Kidney (tissue), 14 donors: ENCODE data around the gene WNK2. TPM values are rescaled to one million over a fixed set of nuclear protein-coding genes. Genes with fewer than 3 reads are reported as not detected.

Source experiments
- DNase-seq, 5 donors: peaks; one replicate each; pipeline ENCODE4 v3.0.0-alpha.2; 2013 to 2020
- FAIRE-seq: peaks from 2 replicates; lab custom pipeline; 2012; peaks lifted over from hg19 to GRCh38; lab: Jason Lieb, UNC
- H3K27ac ChIP-seq, 2 donors: one replicate each; pipeline ENCODE4 v1.7.0; 2013; ENCODE audit warnings: low read depth in 2 of 2, low read length in 2 of 2, inconsistent platforms in 1 of 2
- H3K27me3 ChIP-seq: one replicate; pipeline ENCODE4 v1.7.1; 2013; ENCODE audit warnings: low read length, inconsistent platforms; ENCODE audit not compliant: control insufficient read depth, insufficient read depth
- H3K36me3 ChIP-seq, 3 donors: one replicate each; pipeline versions ENCODE4 v1.7.0 to v1.7.1; 2013; ENCODE audit warnings: low read length in 3 of 3, control low read depth in 1 of 3, inconsistent platforms in 1 of 3; ENCODE audit not compliant: insufficient read depth in 3 of 3, control insufficient read depth in 2 of 3
- H3K4me1 ChIP-seq, 3 donors: one replicate each; pipeline versions ENCODE4 v1.7.0 to v1.7.1; 2013; ENCODE audit warnings: low read length in 3 of 3, inconsistent platforms in 1 of 3, low read depth in 1 of 3; ENCODE audit not compliant: control insufficient read depth in 2 of 3, insufficient read depth in 2 of 3
- H3K4me3 ChIP-seq, 3 donors: one replicate each; pipeline versions ENCODE4 v1.7.0 to v1.8.1; 2013; ENCODE audit warnings: low read length in 3 of 3, control low read depth in 1 of 3, inconsistent platforms in 1 of 3
- H3K9ac ChIP-seq, 3 donors: one replicate each; pipeline versions ENCODE4 v1.7.0 to v1.7.1; 2013; ENCODE audit warnings: low read length in 3 of 3, control low read depth in 1 of 3, inconsistent platforms in 1 of 3
- H3K9me3 ChIP-seq, 3 donors: one replicate each; pipeline versions ENCODE4 v1.7.0 to v1.7.1; 2013; ENCODE audit warnings: low read length in 3 of 3, control low read depth in 1 of 3, inconsistent platforms in 1 of 3; ENCODE audit not compliant: control insufficient read depth in 2 of 3, insufficient read depth in 1 of 3
- intact Hi-C: fragments of 100-400 bp; cut with DNase I; formaldehyde crosslinking; loops from one replicate; pipeline ENCODE4 v1.11.1; 2022
- polyA plus RNA-seq: library from polyadenylated mRNA; stranded (reverse); fragments of 350-450 nt; fragmentation: Illumina TruSeq; extraction: RNeasy Lipid Tissue Mini Kit (QIAGEN cat#74804); gene quantifications from one replicate; pipeline ENCODE4 v1.2.3, GENCODE V29; 2014; ENCODE audit warnings: low read depth, low replicate concordance; ENCODE audit not compliant: insufficient read depth
- total RNA-seq: library from RNA; stranded (reverse); fragmentation: NEBNext Ultra II Directional; extraction: Animal tissue kit (Norgen Biotek cat#: 25700); gene quantifications from one replicate; pipeline ENCODE4 v1.2.1, GENCODE V29; 2021
- TF ChIP-seq, protein P1 (sequence below): IDR thresholded peaks from 3 replicates; pipeline ENCODE4 v1.5.1; 2012; ENCODE audit warnings: mild to moderate bottlenecking, moderate library complexity, borderline replicate concordance; ENCODE audit not compliant: insufficient read depth; ENCODE audit errors: extremely low read depth
- donor health status: control.
- donor health status: control.
- donor health status: control.
- donor health status: control.
- donor health status: control.
- donor health status: DM: yes; HTN: yes; CAD: no.
- donor health status: Normal renal cell carcinoma (clear cell type).

Gene WNK2
- total and polyA plus RNA-seq, 2 donors from 2014 or later, result 1.5 to 4.8 TPM

DNA sequence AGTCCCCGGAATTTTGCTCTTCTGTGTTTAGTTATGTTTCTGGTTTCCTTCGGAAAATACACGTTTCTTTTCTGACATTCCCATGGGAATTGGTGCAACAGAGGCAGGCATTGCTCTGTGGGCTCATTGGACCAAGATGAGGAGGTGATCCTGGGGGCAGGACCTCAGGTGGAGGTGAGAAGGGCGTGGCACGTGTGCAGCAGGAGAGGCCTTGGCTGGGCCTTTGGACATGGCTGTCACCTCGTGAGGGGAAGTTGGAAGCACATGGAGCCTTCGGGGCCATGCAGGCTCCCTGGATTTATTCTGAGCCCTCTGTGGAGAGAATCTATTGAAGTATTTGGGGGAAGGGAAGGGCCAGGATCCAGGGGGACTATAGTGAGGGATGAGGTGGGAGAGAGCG is 44.5 kb downstream of the WNK2 start:
- TF ChIP-seq, protein P1, sequence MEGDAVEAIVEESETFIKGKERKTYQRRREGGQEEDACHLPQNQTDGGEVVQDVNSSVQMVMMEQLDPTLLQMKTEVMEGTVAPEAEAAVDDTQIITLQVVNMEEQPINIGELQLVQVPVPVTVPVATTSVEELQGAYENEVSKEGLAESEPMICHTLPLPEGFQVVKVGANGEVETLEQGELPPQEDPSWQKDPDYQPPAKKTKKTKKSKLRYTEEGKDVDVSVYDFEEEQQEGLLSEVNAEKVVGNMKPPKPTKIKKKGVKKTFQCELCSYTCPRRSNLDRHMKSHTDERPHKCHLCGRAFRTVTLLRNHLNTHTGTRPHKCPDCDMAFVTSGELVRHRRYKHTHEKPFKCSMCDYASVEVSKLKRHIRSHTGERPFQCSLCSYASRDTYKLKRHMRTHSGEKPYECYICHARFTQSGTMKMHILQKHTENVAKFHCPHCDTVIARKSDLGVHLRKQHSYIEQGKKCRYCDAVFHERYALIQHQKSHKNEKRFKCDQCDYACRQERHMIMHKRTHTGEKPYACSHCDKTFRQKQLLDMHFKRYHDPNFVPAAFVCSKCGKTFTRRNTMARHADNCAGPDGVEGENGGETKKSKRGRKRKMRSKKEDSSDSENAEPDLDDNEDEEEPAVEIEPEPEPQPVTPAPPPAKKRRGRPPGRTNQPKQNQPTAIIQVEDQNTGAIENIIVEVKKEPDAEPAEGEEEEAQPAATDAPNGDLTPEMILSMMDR, result no peak
- DNase-seq (no peak), FAIRE-seq (no peak)
- H3K9ac ChIP-seq, result no peak overlapping the region
- H3K27me3 ChIP-seq, result no peaks in the 10 kb centered on the region
- H3K36me3 ChIP-seq, result no peaks in the 10 kb centered on the region
- no peak overlapping the region for H3K4me3 ChIP-seq
- no peaks in the 10 kb centered on the region for H3K9me3 ChIP-seq
- no peak overlapping the region for H3K27ac ChIP-seq
- H3K4me1 ChIP-seq, result no peaks in the 10 kb centered on the region
- intact Hi-C loops, result no loop called here

DNA sequence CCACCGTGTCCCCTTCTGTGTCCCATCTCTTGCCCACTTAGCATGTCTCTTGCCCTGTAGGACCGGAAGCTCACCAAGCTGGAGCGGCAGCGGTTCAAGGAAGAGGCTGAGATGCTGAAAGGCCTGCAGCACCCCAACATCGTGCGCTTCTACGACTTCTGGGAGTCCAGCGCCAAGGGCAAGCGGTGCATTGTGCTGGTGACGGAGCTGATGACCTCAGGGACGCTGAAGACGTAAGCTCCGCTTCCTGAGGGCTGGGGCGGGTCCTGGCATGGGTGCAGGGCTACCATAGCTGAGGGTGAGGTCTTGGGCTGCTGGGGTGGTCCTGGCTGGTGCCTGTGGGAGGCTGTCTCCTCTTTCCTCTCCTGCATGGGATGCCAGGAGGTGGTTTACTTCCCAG is 45.7 kb downstream of the WNK2 start:
- no peak overlapping the region for H3K27ac ChIP-seq
- no peaks in the 10 kb centered on the region for H3K27me3 ChIP-seq
- intact Hi-C loops, result no loop called here
- H3K4me1 ChIP-seq, result no peaks in the 10 kb centered on the region
- TF ChIP-seq, protein P1, result no peak
- H3K4me3 ChIP-seq, result no peak overlapping the region
- no peak overlapping the region for H3K9ac ChIP-seq
- no peaks in the 10 kb centered on the region for H3K36me3 ChIP-seq
- H3K9me3 ChIP-seq, result no peaks in the 10 kb centered on the region
- DNase-seq (no peak), FAIRE-seq (no peak)

DNA sequence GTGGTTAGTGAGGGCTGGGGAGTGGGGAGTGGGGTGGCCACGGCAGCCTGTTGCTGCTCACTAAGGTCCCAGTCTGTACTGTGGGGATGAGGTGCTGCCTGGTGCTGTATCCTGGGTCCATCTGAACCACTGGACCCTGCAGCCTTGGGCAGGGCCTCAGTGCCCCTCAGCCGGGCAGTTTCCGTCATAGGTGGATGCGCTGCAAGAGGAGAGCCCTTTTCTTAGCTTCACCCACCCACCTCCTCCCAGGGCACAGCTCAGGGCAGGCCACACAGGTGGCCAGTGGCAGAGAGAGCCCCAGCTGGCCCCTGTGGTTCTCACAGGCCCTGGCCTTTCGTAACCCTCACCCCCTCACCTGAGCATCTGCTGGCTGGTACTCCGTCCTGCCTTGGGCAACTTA is 46.2 kb downstream of the WNK2 start:
- Histone ChIP-seq H3K4me3 (no peak overlapping the region), H3K27ac (no peak overlapping the region), H3K9me3 (no peaks in the 10 kb centered on the region), H3K9ac (no peak overlapping the region), H3K27me3 (no peaks in the 10 kb centered on the region), H3K36me3 (no peaks in the 10 kb centered on the region), H3K4me1 (no peaks in the 10 kb centered on the region)
- TF ChIP-seq, protein P1, result no peak
- FAIRE-seq (no peak), DNase-seq (no peak)
- intact Hi-C loops, result no loop called here

DNA sequence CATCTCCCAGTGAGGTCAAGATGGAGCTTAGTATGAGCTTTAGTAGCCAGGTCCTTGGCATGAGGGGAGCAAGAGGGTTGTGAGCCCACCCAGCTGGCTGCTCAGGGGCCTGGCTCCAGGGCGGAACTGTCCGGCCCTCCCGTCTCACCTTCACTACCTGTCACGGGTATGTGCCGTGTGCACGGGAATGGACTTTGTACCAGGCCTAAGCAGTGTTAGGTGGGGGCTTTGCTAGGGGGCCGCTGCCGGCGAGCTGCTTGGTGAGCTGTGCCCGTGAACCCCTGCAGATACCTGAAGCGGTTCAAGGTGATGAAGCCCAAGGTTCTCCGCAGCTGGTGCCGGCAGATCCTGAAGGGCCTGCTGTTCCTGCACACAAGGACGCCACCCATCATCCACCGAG is 46.7 kb downstream of the WNK2 start:
- intact Hi-C loops, result no loop called here
- TF ChIP-seq, protein P1, result no peak
- FAIRE-seq (no peak), DNase-seq (no peak)
- Histone ChIP-seq H3K27me3 (no peaks in the 10 kb centered on the region), H3K36me3 (no peaks in the 10 kb centered on the region), H3K27ac (no peak overlapping the region), H3K4me1 (no peaks in the 10 kb centered on the region), H3K4me3 (no peak overlapping the region), H3K9ac (no peak overlapping the region), H3K9me3 (no peaks in the 10 kb centered on the region)
